Caco-2 (cell line): ENCODE measurements around the gene AGPAT2. TPM values are rescaled to one million over a fixed set of nuclear protein-coding genes. Genes with fewer than 3 reads are reported as not detected.
A peak's percentile ranks its signal among the peaks of the same experiment; 100 is the strongest.

Experiments
- BruUV-seq: library from RNA; stranded (reverse); fragments of 400-500 nt; replicated peaks from 2 replicates; lab custom pipeline; 2021; lab: Mats Ljungman, UMichigan
- CTCF ChIA-PET: fragments of 300-600 bp; sonication (Branson Sonifier 250); formaldehyde crosslinking; loops from one replicate; lab custom pipeline; 2022; ENCODE audit warnings: antibody characterized with exemption; lab: Charles Lee
- POLR2A ChIA-PET: fragments of 300-600 bp; sonication (Branson Sonifier 250); formaldehyde crosslinking; loops from one replicate; lab custom pipeline; 2022; ENCODE audit warnings: antibody characterized with exemption; lab: Charles Lee
- DNase-seq, 2 experiments: peaks; one replicate each; pipeline versions ENCODE4 v3.0.0 to v3.0.0-alpha.2; 2020 to 2022
- H3K27me3 ChIP-seq: replicated peaks from 2 replicates; pipeline ENCODE4 v1.6.0; 2011; ENCODE audit warnings: low read length; ENCODE audit not compliant: control insufficient read depth, insufficient read depth
- H3K36me3 ChIP-seq: 2 replicates; pipeline ENCODE4 v1.5.1; 2011; ENCODE audit warnings: low read length; ENCODE audit not compliant: control insufficient read depth, insufficient read depth
- H3K4me1 ChIP-seq: fragments of 250-450 bp; sonication (Bioruptor Pico); 2 replicates; pipeline ENCODE4 v1.5.1; 2020; ENCODE audit warnings: mild to moderate bottlenecking
- H3K4me3 ChIP-seq: 2 replicates; pipeline ENCODE4 v1.5.1; 2011; ENCODE audit warnings: low read depth, mild to moderate bottlenecking, control low read depth, low read length
- H3K9me3 ChIP-seq: fragments of 250-450 bp; sonication (Bioruptor Pico); 2 replicates; pipeline ENCODE4 v1.5.1; 2020; ENCODE audit warnings: mild to moderate bottlenecking, moderate library complexity
- H3K27ac Mint-ChIP-seq: one replicate; pipeline ENCODE4 v1.8.0; 2022; ENCODE audit warnings: mixed read lengths; ENCODE audit not compliant: unreplicated experiment
- H3K27me3 Mint-ChIP-seq: one replicate; pipeline ENCODE4 v1.8.0; 2022; ENCODE audit warnings: mixed read lengths; ENCODE audit not compliant: insufficient read depth, unreplicated experiment
- H3K36me3 Mint-ChIP-seq: one replicate; pipeline ENCODE4 v1.8.0; 2022; ENCODE audit warnings: mild to moderate bottlenecking, mixed read lengths; ENCODE audit not compliant: insufficient read depth, unreplicated experiment
- H3K4me1 Mint-ChIP-seq: one replicate; pipeline ENCODE4 v1.8.0; 2022; ENCODE audit warnings: low read depth, mixed read lengths; ENCODE audit not compliant: unreplicated experiment
- H3K4me3 Mint-ChIP-seq: one replicate; pipeline ENCODE4 v1.8.0; 2022; ENCODE audit warnings: mild to moderate bottlenecking, moderate library complexity, mixed read lengths; ENCODE audit not compliant: unreplicated experiment
- H3K9me3 Mint-ChIP-seq: one replicate; pipeline ENCODE4 v1.8.0; 2022; ENCODE audit warnings: mixed read lengths; ENCODE audit not compliant: unreplicated experiment
- intact Hi-C: fragments of 100-400 bp; cut with micrococcal nuclease; formaldehyde crosslinking; loops from one replicate; pipeline ENCODE4 v1.10.0; 2022; ENCODE audit not compliant: unreplicated experiment
- total RNA-seq: library from RNA; stranded (reverse); gene quantifications from 2 replicates; pipeline ENCODE4 v1.2.3, GENCODE V29; 2022
- TF ChIP-seq, protein P1 (sequence below), 2 experiments: fragments of 200-600 bp in 1 of 2; IDR thresholded peaks; 1 replicate in 1 of 2; 2 replicates in 1 of 2; pipeline versions ENCODE4 v1.5.1 to v1.8.0; 2011 to 2022; ENCODE audit warnings: antibody characterized with exemption in 1 of 2, control low read depth in 1 of 2, inconsistent platforms in 1 of 2, low read depth in 1 of 2, low read length in 1 of 2, mild to moderate bottlenecking in 1 of 2, moderate library complexity in 1 of 2; ENCODE audit not compliant: insufficient read depth in 1 of 2, severe bottlenecking in 1 of 2, unreplicated experiment in 1 of 2

The AGPAT2 gene
- total RNA-seq, 1 experiment from 2014 or later: 68.7 TPM

DNA sequence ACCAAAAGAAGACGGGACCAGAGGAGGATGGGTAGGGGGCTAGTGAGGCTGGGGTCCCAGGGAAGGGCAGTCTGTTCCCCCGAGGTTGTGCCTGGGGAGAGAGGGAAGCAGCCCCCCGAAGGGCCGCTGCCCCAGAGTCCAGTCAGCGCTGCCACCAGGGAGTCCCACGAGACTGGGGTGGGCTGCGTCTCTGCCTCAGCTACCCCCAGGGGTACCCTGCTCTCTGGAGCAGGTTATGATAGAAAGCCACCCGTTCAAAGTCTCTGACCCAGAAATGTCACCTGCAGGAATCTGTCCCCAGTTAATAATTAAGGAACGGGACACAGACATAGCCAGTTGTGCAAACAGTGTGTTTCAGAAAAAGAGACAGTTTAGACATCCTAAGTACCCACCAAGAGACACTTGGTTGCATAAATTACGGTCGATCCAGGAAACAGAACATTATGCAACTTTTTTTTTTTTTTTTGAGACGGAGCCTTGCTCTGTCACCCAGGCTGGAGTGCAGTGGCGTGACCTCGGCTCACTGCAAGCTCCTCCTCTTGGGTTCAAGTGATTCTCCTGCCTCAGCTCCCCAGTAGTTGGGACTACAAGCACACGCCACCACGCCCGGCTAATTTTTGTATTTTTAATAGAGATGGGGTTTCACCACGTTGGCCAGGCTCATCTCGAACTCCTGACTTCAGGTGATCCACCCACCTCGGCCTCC, 10.7 kb upstream of the AGPAT2 start:
- peak overlapping the region; percentile 63 for H3K4me3 Mint-ChIP-seq
- no peak overlapping the region for H3K4me3 ChIP-seq
- POLR2A ChIA-PET: interaction anchor here (0.5 to 1.1 kb wide), 4 partner anchors 11 to 56 kb away, joined by 3 to 5 read pairs (median 4); no protein-coding TSS in a partner anchor
- no peaks in the 10 kb centered on the region for H3K27me3 ChIP-seq
- H3K9me3 ChIP-seq: no peaks in the 10 kb centered on the region
- intact Hi-C loops: loop anchor here (1.0 kb wide), 2 partner anchors 11 to 28 kb away; partner anchors contain the start of gene AGPAT2
- H3K4me1 ChIP-seq: peaks cover 58% of the 10 kb centered on the region
- peaks cover 8% of the 10 kb centered on the region for H3K36me3 Mint-ChIP-seq
- no peaks in the 10 kb centered on the region for H3K27me3 Mint-ChIP-seq
- no TSS peak for BruUV-seq
- H3K9me3 Mint-ChIP-seq: no peaks in the 10 kb centered on the region
- peak overlapping the region; percentile 82 for H3K27ac Mint-ChIP-seq
- TF ChIP-seq, protein P1, sequence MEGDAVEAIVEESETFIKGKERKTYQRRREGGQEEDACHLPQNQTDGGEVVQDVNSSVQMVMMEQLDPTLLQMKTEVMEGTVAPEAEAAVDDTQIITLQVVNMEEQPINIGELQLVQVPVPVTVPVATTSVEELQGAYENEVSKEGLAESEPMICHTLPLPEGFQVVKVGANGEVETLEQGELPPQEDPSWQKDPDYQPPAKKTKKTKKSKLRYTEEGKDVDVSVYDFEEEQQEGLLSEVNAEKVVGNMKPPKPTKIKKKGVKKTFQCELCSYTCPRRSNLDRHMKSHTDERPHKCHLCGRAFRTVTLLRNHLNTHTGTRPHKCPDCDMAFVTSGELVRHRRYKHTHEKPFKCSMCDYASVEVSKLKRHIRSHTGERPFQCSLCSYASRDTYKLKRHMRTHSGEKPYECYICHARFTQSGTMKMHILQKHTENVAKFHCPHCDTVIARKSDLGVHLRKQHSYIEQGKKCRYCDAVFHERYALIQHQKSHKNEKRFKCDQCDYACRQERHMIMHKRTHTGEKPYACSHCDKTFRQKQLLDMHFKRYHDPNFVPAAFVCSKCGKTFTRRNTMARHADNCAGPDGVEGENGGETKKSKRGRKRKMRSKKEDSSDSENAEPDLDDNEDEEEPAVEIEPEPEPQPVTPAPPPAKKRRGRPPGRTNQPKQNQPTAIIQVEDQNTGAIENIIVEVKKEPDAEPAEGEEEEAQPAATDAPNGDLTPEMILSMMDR (IDR thresholded peaks at IDR 0.05; ENCODE audit: insufficient read depth in 1 of 2, low read depth in 1 of 2, low read length in 1 of 2, severe bottlenecking in 1 of 2, unreplicated experiment in 1 of 2): no peak
- peaks cover 27% of the 10 kb centered on the region for H3K4me1 Mint-ChIP-seq
- CTCF ChIA-PET: interaction anchor here (0.6 to 1.5 kb wide), 4 partner anchors 11 to 213 kb away, joined by 3 to 7 read pairs (median 6); no protein-coding TSS in a partner anchor
- no peaks in the 10 kb centered on the region for H3K36me3 ChIP-seq
- DNase-seq: peak; percentile 78

DNA sequence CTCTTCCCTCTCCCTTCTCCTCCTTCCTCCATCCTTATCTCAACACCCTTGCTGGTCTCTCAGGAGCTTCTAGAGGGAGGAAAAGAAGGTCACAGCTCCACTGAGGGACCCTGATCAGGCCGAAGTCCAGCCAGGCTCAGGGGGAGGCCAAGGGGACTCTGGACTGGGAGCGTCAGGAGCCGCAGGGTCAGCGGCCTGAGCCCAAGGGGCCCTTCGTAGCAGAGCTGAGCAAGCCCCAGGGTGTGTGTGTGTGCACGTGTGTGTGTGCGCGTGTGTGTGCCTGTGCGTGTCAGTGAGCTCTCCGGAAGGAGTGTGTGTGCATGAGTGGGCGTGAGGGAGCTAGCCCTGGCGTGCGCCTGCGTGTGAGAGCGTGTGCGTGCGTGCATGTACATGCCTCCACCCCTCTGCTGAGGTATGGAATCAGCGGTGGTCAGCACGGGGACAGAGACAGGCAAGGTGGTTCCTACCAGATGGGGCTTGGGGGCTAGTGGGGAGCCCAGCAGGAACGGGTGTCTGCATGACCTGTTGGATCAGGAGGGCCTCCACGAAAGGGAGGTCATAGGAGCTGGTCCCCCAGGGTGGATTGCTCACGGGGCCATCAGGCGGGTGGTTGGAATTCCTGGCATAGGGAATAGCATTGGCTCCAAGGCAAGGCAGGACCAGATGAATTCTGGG, 10.0 kb upstream of the AGPAT2 start:
- no TSS peak for BruUV-seq
- H3K4me3 ChIP-seq: no peak overlapping the region
- ChIA-PET CTCF (no interaction called here), POLR2A (interaction anchor here (0.5 to 1.1 kb wide), 4 partner anchors 10 to 31 kb away, joined by 3 to 4 read pairs (median 4); no protein-coding TSS in a partner anchor)
- peaks cover 65% of the 10 kb centered on the region for H3K4me1 ChIP-seq
- H3K27me3 ChIP-seq: no peaks in the 10 kb centered on the region
- peak overlapping the region; percentile 82 for H3K27ac Mint-ChIP-seq
- TF ChIP-seq, protein P1 (IDR thresholded peaks at IDR 0.05; ENCODE audit: insufficient read depth in 1 of 2, low read depth in 1 of 2, low read length in 1 of 2, severe bottlenecking in 1 of 2, unreplicated experiment in 1 of 2): no peak
- H3K4me1 Mint-ChIP-seq: peaks cover 31% of the 10 kb centered on the region
- H3K4me3 Mint-ChIP-seq: peak overlapping the region; percentile 63
- H3K36me3 ChIP-seq: no peaks in the 10 kb centered on the region
- DNase-seq: peak in 1 of 2 experiments; percentile 68
- intact Hi-C loops: no loop called here
- H3K9me3 ChIP-seq: no peaks in the 10 kb centered on the region
- peaks cover 8% of the 10 kb centered on the region for H3K36me3 Mint-ChIP-seq
- H3K27me3 Mint-ChIP-seq: no peaks in the 10 kb centered on the region
- no peaks in the 10 kb centered on the region for H3K9me3 Mint-ChIP-seq

DNA sequence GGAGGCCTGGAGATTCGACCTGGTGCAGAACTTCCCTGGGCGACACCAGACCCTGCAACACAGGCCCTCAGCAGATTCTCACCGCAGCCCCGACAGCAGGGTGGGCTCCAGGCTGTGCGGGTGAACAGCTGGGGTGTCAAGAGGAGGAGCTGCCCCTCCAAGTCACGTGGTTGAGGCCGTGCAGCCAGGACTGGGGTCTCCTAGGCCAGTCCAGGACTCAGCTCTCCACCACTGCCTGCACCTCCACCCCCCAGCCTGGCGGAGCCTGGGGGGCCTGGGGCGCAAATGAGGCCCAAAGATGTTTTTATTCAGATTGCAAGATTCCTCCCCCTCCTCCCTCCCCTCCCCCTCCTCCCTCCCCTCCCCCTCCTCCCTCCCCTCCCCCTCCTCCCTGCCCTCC, 9.2 kb upstream of the AGPAT2 start:
- H3K27me3 ChIP-seq: no peaks in the 10 kb centered on the region
- BruUV-seq: no TSS peak
- no peak overlapping the region for H3K4me3 ChIP-seq
- TF ChIP-seq, protein P1 (IDR thresholded peaks at IDR 0.05; ENCODE audit: insufficient read depth in 1 of 2, low read depth in 1 of 2, low read length in 1 of 2, severe bottlenecking in 1 of 2, unreplicated experiment in 1 of 2): no peak
- ChIA-PET CTCF (no interaction called here), POLR2A (no interaction called here)
- no peaks in the 10 kb centered on the region for H3K9me3 Mint-ChIP-seq
- no peak for DNase-seq
- H3K4me3 Mint-ChIP-seq: no peak overlapping the region
- H3K27me3 Mint-ChIP-seq: no peaks in the 10 kb centered on the region
- peaks cover 8% of the 10 kb centered on the region for H3K36me3 Mint-ChIP-seq
- intact Hi-C loops: no loop called here
- H3K9me3 ChIP-seq: no peaks in the 10 kb centered on the region
- H3K36me3 ChIP-seq: no peaks in the 10 kb centered on the region
- H3K4me1 ChIP-seq: peaks cover 72% of the 10 kb centered on the region
- H3K4me1 Mint-ChIP-seq: peaks cover 31% of the 10 kb centered on the region
- H3K27ac Mint-ChIP-seq: no peak overlapping the region
